ENCODE measurements around the gene SURF2.

Gene SURF2

GRCh38 chr9:133354766-133355165 is 1.6 kb upstream of the SURF2 start:
- no peak for DNase-seq (ENCODE audit: low read depth)

DNA sequence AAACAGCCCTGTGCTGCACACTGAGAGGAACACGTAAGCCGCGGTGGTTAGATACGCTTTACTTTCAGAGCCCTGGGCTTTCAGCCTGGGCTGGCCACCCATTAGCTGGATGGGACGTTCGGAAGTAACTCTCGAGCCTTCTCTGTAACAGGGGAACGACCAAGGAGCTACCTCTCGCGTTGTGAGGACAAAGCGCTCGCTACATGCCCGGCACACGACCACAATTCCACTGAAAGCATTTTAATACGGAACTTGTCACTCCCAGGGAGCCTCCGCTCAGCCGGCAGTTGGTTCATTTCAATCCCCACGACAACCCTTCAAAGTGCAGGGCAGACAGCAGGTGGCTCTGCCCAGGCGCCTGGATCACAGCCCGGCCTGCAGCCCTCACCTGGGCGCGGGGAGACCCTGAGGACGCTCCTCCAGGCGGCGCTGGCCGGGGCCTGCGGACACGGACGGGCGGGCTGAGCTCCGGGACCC is 431 bp upstream of the SURF2 start:
- no peak for DNase-seq (ENCODE audit: low read depth)

- DNase-seq (ENCODE audit: low read depth) = no peak
Observed at GRCh38 chr9:133357656-133358055, 1.3 kb downstream of the SURF2 start.

GRCh38 chr9:133359399-133360175 is 3.2 kb downstream of the SURF2 start:
- no peak for DNase-seq (ENCODE audit: low read depth)

GRCh38 chr9:133360400-133361393 is 4.3 kb downstream of the SURF2 start:
- DNase-seq (ENCODE audit: low read depth) = no peak

GRCh38 chr9:133361507-133362092 is 5.2 kb downstream of the SURF2 start:
- DNase-seq (ENCODE audit: low read depth) = no peak

GRCh38 chr9:133362359-133363044 is 6.2 kb downstream of the SURF2 start:
- DNase-seq (ENCODE audit: low read depth) = no peak

- DNase-seq (ENCODE audit: low read depth) = no peak
Observed at GRCh38 chr9:133366435-133366834, 10.1 kb downstream of the SURF2 start.

DNA sequence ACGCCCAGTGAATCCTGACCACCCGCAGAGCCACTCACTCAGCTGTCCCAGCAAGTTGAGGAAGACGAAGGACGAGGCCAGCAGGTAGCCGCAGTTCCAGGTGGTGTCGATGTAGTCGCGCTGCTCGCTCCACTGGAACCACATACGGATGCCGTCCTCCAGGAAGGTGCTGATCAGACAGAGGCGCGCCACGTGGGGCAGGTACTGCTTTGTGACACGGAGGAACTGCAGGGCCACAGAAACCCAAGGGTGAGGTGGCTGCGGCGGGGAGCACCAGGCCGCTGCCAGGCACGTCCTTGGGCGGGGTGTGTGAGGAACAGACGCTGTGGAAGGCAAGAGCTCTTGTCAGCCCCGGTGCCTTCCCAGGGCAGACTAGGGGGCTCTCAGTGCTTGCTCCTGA is 10.9 kb downstream of the SURF2 start:
- DNase-seq (ENCODE audit: low read depth) = no peak

DNA sequence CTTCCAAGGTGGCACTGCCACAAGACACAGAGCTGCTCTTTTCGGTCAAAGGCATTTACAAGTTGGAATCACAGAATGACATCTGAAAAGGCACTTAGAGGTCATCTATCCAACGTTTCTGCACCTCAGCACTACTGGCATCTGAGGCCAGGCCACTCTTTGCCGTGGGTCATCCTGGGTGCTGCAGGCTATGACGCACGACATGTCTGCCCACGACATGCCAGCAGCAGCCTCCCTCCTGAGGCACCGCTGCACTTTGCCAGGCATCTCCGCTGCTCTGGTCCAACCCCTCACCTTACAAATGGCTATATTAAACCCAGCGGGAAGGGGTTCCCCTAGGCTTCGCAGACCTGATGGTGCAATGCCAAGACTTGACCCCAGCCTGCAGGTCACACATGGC is 11.4 kb downstream of the SURF2 start:
- no peak for DNase-seq (ENCODE audit: low read depth)

GRCh38 chr9:133368249-133368881 is 12.0 kb downstream of the SURF2 start:
- DNase-seq (ENCODE audit: low read depth) = no peak

DNA sequence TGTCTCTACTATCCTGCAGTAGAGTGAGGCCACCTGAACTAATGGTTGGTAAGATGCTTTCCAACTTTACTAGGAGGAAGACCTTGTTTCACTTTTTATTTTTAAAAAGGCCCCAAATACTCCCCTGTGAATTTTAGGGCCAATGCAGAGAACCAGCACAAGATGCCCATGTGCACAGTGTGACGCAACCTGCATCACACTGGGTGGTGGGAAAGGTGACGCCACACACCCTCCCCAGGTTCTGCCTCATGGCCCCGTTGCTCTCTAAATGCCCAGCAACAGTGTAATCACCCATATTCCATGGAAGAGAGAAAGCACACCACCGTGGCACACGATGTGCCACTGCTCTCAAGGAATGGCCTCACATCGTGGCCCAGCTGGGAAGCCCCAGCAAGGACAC is 13.1 kb downstream of the SURF2 start:
- no peak for DNase-seq (ENCODE audit: low read depth)

DNA sequence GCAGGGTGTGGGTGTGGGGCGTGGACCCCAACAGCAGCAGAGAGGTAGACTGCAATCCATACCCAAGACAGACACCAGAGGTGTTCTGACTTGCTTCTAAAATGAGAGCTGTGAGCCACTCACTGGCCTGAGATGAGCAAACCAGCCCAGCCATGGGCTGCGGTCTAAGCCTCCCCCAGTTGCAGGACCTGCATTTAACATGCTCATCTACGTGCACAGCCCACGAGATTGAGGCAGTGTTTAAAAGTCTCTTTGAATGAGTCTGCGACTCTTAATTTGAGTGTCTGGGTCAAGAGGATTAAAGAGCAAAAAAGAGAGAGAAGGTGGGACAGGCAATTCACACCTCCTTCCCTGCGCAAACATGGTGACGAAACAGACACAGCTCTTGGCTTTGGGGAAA is 13.6 kb downstream of the SURF2 start:
- no peak for DNase-seq (ENCODE audit: low read depth)

GRCh38 chr9:133370685-133371084 is 14.3 kb downstream of the SURF2 start:
- DNase-seq (ENCODE audit: low read depth) = no peak

GRCh38 chr9:133371261-133371711 is 14.9 kb downstream of the SURF2 start:
- no peak for DNase-seq (ENCODE audit: low read depth)

GRCh38 chr9:133372144-133372543 is 15.8 kb downstream of the SURF2 start:
- DNase-seq (ENCODE audit: low read depth) = no peak

DNA sequence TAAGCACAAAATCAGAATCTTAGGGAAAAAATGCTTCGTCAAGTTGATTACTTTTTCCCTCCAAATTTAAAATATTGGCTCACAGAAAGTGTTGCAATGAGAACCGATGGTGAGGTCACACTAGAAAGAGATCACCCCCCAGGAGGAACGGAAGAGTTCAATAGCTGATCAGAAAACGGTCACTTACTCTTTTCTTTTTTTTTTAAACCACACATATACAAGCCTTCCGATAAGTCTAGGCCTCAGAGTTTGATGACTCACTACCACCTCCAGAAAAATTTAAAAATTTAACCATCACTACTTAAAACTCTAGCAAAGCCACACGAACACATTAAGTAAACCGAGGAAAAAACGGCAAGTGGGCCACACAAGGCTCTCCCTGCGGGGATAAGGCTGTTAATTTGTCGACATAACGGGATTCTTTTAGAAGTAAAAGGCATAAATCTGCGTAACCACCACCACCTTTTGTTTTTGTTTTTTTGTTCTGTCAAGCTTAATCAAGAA is 18.3 kb downstream of the SURF2 start:
- DNase-seq (ENCODE audit: low read depth) = no peak

DNA sequence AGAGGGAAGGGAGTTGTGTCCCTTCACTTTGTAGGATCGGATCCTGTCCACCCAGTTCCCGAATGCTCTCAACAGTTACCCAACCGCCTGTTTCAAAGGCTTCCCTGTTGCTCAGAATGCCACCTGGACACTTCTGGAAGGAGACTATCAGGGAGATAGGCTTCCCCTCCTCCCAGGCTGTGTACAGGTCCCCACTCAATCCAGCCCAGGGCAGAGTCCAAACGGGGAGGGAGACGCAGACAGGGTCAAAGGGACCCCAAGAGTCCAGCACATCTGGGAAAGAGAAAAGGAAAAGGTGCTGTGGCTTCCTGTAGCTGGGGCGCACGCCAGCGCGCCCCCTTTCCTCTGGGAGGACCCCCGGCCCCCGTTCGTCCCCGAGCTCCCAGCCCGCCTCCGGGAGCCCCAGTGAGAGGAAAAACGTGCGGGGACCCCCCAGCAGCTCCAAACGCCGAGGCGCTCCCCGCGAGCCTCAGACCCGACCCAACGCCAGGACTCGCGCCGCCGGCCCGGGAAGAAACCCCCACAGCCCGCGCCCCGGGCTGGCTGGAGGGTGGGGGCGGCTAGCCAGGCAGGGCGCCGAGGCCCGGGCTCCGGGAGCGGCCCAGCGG is 18.9 kb downstream of the SURF2 start:
- DNase-seq (ENCODE audit: low read depth) = no peak

GRCh38 chr9:133375724-133376654 is 19.6 kb downstream of the SURF2 start, which contains the start of the genes STKLD1 and SURF4:
TSS of gene STKLD1 (plus strand) at chr9:133376366. CDS start at chr9:133376474, 108 bp downstream.
TSS of gene SURF4 (minus strand) at chr9:133376060. CDS start at chr9:133375969, 91 bp downstream.
- DNase-seq (ENCODE audit: low read depth) = peak; percentile 91

Measured in fibroblast of the conjunctiva (primary cell).